Activated CD8-positive, alpha-beta memory T cell treated with anti-CD3 and anti-CD28 coated beads for 36 hours (primary cell): Measurements from ENCODE around the gene SPRED2. TPM values are rescaled to one million over a fixed set of nuclear protein-coding genes. Genes with fewer than 3 reads are reported as not detected.

Experiments
- CTCF ChIA-PET: fragments of 350-600 bp; sonication (Branson Sonifier 250); formaldehyde crosslinking; loops from one replicate; lab custom pipeline; 2021; ENCODE audit warnings: antibody characterized with exemption; lab: Charles Lee
- POLR2A ChIA-PET: fragments of 350-600 bp; sonication (Branson Sonifier 250); formaldehyde crosslinking; loops from one replicate; lab custom pipeline; 2021; ENCODE audit warnings: antibody characterized with exemption; lab: Charles Lee
- total RNA-seq, 2 experiments: library from RNA; stranded (reverse); gene quantifications; one replicate each; pipeline ENCODE4 v1.2.3, GENCODE V29; 2021

Gene SPRED2
- total RNA-seq, 2 experiments from 2014 or later, result 4.7 to 4.9 TPM

GRCh38 chr2:65281627-65282351 is 150.6 kb downstream of the SPRED2 start:
- ChIA-PET CTCF (interaction anchor here (0.7 kb wide), 1 partner anchor 153 kb away, joined by 3 read pairs; no protein-coding TSS in a partner anchor), POLR2A (no interaction called here)

DNA sequence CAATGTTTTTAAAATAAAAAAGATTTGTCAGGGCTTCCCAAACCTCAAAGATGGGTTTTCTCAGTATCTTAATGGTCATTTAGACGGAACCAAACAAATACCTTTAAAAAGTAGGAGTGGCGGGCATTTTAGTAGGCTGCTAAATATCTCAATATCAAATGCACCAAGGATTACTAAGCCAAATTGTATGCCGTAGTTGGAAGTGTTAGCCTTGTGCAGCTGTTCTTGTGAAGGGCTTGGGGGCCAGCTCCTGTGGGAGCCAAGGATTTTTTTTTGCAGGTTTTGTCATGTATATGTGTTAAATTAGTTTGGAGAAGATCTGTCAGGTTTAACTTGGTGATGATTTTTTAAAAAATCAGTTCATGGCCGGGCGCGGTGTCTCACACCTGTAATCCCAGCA is 152.6 kb downstream of the SPRED2 start:
- POLR2A ChIA-PET, result no interaction called here
- CTCF ChIA-PET, result interaction anchor here (1.2 kb wide), 1 partner anchor 14 kb away, joined by 3 read pairs; no protein-coding TSS in a partner anchor

- ChIA-PET POLR2A (interaction anchor here (0.7 to 0.9 kb wide), 2 partner anchors 41 to 51 kb away, joined by 3 to 5 read pairs; partner anchors contain the start of gene ACTR2), CTCF (interaction anchor here (0.5 kb wide), 1 partner anchor 71 kb away, joined by 3 read pairs; no protein-coding TSS in a partner anchor)
Observed at GRCh38 chr2:65278531-65278981, 153.8 kb downstream of the SPRED2 start.

- ChIA-PET POLR2A (interaction anchor here (0.6 to 0.9 kb wide), 3 partner anchors 42 to 1409 kb away, joined by 3 to 5 read pairs (median 3); partner anchors contain the start of gene ACTR2), CTCF (interaction anchor here (0.5 kb wide), 1 partner anchor 71 kb away, joined by 3 read pairs; no protein-coding TSS in a partner anchor)
Observed at GRCh38 chr2:65277791-65278483, 154.5 kb downstream of the SPRED2 start.

GRCh38 chr2:65277118-65277517 is 155.3 kb downstream of the SPRED2 start:
- ChIA-PET CTCF (interaction anchor here (1.5 kb wide), 1 partner anchor 10 kb away, joined by 4 read pairs; no protein-coding TSS in a partner anchor), POLR2A (no interaction called here)

DNA sequence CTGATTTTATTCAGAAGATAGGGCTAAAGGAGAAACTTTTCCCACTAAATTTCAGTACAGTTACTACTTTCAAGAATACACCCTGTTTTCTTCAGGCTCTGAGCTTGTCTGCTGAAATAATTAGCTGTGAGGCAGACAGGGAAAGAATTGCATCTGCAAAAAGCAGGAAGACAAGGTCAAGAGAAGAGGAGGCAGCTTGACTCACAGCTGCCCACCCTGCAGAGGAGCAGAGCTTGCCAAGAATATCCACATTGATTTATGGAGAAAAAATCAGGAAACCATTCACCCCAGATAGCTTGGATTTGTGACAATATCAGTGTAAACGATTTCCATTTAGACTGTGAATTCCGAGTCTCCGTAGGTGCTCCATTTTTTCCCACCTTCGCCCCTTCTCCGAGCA is 155.8 kb downstream of the SPRED2 start:
- ChIA-PET POLR2A (interaction anchor here (0.6 kb wide), 1 partner anchor 164 kb away, joined by 8 read pairs; no protein-coding TSS in a partner anchor), CTCF (interaction anchor here (1.5 to 1.6 kb wide), 2 partner anchors 10 to 43 kb away, joined by 4 read pairs; no protein-coding TSS in a partner anchor)

DNA sequence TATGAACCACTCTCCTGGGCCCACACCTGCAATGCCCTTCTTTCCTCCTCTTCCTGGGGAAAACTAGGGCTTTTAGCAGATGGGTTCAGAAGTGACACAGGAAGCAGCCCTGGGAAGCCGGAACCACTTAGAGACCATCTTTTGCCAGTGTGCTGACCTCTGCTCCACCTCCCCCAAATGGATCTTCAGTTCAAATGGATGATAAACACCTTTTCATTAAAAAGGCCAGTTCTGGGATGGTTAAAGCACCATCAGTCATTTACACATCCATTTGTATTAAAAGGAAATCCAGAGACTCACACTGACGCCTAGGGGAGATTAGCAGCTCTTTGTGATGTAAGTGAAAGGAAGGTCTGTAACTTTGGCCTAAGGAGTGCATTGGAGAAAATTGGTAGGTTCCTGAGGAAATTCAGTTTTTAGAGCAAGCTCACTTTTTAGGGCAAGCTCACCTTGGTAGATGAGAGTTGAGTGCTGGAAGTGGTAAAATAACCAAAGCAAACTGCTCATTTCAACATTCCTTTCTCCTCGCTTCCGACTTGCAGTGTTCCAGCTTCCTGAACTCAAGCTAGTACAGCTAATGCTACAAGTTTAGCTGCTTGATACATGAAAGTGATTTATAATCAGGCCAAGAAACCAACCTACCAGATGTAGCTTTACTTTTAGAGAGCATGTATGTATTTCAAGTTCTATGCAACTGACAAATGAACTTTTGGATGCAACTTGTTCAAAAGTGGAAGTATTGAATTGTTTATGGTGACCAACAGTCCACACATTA is 157.1 kb downstream of the SPRED2 start:
- CTCF ChIA-PET, result interaction anchor here (1.1 to 1.6 kb wide), 3 partner anchors 9 to 44 kb away, joined by 3 to 4 read pairs (median 4); no protein-coding TSS in a partner anchor
- POLR2A ChIA-PET, result no interaction called here

- CTCF ChIA-PET, result no interaction called here
Observed at GRCh38 chr2:65273344-65273743, 159.1 kb downstream of the SPRED2 start.

DNA sequence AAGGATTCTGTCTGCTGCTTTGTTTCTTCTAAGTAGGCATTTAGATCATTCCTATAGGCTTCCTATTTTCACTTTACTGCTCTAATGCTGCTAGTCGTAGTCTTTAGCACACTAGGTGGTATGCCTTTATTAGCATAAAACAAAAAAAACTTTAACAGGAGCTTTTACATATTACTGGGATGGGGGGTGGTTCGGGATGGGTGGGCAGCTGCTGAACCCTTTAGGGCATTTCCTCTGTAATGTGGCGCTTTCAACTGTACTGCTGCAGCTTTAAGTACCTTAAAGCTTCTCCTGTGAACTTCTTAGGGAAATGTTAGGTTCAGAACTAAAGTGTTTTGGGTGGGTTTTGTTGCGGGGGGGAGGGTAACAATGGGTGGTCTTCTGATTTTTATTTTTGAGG is 163.4 kb downstream of the SPRED2 start:
- CTCF ChIA-PET, result no interaction called here
- POLR2A ChIA-PET, result no interaction called here

More at GRCh38 chr2:65273344-65273743, 159.1 kb downstream of the SPRED2 start:
- POLR2A ChIA-PET, result no interaction called here

DNA sequence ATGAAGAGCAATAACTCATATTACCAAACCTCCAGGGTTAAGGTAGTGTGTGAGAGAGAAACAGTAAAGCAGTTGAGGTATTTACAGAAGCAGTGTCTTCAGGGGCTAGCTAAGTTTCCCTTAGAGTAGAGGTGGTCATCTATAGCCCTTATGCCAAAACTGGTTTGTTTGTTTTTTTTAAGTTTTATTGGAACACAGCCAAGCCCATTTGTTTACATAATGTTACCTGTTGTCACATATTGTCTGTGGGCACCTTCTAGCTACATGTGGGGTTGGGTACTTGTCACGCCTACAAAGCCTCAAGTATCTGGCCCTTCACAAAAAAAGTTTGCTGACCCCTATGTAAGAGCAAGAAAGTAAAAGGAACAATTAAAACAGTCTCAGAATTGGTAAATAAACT is 165.4 kb downstream of the SPRED2 start:
- ChIA-PET POLR2A (no interaction called here), CTCF (interaction anchor here (1.1 kb wide), 1 partner anchor 9 kb away, joined by 4 read pairs; no protein-coding TSS in a partner anchor)

GRCh38 chr2:65265671-65266045 is 166.7 kb downstream of the SPRED2 start:
- ChIA-PET POLR2A (no interaction called here), CTCF (interaction anchor here (1.1 kb wide), 1 partner anchor 15 kb away, joined by 3 read pairs; no protein-coding TSS in a partner anchor)

- ChIA-PET CTCF (interaction anchor here (0.6 to 1.1 kb wide), 2 partner anchors 15 to 155 kb away, joined by 3 to 4 read pairs; no protein-coding TSS in a partner anchor), POLR2A (no interaction called here)
Observed at GRCh38 chr2:65264821-65265670, 167.4 kb downstream of the SPRED2 start.

- CTCF ChIA-PET, result interaction anchor here (1.3 to 1.5 kb wide), 2 partner anchors 10 to 289 kb away, joined by 3 to 4 read pairs; no protein-coding TSS in a partner anchor
- POLR2A ChIA-PET, result interaction anchor here (0.7 kb wide), 1 partner anchor 538 kb away, joined by 3 read pairs; no protein-coding TSS in a partner anchor
Observed at GRCh38 chr2:65263986-65264385, 168.4 kb downstream of the SPRED2 start.

GRCh38 chr2:65263262-65263661 is 169.1 kb downstream of the SPRED2 start:
- ChIA-PET POLR2A (no interaction called here), CTCF (interaction anchor here (1.3 to 1.5 kb wide), 2 partner anchors 11 to 290 kb away, joined by 3 to 4 read pairs; no protein-coding TSS in a partner anchor)

GRCh38 chr2:65261676-65262075 is 170.7 kb downstream of the SPRED2 start:
- ChIA-PET CTCF (interaction anchor here (0.5 kb wide), 1 partner anchor 82 kb away, joined by 3 read pairs; no protein-coding TSS in a partner anchor), POLR2A (no interaction called here)
